RPMI8226 (cell line): Measurements from ENCODE around the gene EHBP1.
A peak's percentile ranks its signal among the peaks of the same experiment; 100 is the strongest.
"Not testable (repeated sequence)": the region's sequence is repeated elsewhere in the genome, so short reads cannot be mapped to it uniquely, and the experiment has no call there.

ENCODE experiments used
- DNase-seq: peaks from one replicate; pipeline ENCODE4 v3.0.0-alpha.2; 2015

Gene EHBP1

DNA sequence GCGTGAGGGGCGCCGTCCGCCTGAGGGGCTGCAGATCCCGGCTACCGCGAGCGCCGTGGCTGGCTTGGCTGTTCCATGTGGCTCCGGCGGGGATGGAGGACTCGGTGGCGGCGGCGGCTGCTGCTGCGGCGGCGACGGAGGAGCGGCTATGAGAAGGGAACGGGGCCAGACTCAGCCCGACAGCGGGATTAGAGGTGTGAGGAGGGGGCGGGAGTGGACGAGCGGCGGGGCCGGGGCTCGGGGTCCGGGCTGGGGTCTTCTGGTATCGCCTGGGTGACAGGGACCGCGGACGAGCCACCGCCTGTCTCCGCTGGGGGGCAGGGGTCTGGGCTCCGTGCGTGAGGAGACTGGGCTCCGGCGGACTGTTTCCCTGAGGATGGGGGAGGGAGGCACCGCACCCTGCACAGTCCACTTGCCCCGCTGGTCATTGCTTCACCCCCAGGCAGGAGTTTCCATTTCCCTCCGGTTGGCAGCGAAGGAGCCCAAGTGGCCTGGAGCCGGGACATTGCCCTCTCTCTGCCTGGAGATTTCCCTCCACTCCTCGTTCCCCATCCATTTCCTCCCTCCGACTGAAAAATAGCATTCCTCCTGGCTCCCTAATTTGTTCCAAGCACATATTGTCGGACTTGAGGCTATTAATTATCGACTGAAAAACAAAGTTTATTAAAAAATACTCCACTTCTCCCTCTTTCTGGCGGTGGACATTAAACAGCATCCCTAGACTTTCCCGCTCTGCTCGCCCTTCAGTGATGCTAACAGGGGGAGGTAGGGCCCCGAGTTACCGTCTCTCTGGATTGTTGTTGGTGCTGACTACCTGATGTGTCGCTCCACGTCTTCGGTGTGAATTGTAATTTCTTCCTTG, 577 bp downstream of the EHBP1 start:
- DNase-seq: peak; percentile 61

DNA sequence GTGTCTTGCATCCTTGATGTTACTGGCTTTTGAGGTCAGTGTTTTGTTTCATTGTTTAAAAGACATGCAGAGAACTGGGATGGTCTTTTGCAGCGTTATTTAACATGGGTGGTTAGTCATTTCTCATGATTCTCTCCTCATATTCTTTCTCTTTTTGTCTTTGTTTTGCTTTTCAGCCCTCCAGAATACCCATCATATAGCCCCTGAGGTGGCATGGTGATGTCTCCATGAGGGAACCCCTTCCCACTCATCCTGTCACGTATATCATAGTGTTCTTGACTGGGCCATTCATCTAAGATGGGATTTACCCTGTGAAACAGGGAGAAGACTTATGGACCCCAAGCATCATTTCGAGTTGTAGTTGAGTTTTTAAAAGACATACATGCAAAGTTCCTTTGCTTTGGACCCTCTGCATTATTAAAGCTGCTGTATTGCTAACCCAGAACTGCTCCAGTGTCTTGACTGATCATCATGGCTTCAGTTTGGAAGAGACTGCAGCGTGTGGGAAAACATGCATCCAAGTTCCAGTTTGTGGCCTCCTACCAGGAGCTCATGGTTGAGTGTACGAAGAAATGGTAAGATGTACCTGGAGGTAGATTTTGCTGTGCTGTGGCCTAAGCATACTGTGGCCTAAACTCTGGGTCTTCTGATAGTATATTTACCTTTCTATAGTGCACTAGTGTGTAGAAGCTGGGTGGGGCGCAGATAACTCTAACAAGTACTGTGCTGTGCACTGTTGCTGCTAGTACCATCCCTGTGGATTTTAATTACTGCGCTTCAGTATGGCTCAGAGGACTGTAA, 1.4 kb downstream of the EHBP1 start:
- DNase-seq: no peak

DNA sequence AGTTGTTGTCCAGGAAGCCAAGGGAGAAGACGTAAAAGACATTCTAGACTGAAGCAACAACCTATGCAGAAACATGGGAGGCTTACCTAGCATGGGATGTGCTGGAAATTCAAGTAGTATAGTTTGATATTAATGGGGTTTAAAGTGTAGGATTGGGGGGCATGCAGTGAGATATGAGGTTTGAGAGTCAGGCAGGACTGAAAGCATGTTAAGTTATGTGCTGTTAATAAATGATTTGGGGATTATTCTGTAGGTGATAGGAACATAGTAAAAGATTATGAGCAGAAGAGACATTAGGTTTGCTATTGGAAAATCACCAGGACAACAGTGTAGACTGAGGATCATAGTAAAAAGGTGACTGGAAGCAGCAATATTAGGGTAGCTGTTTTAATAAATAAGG, 3.2 kb downstream of the EHBP1 start:
- no peak for DNase-seq

DNA sequence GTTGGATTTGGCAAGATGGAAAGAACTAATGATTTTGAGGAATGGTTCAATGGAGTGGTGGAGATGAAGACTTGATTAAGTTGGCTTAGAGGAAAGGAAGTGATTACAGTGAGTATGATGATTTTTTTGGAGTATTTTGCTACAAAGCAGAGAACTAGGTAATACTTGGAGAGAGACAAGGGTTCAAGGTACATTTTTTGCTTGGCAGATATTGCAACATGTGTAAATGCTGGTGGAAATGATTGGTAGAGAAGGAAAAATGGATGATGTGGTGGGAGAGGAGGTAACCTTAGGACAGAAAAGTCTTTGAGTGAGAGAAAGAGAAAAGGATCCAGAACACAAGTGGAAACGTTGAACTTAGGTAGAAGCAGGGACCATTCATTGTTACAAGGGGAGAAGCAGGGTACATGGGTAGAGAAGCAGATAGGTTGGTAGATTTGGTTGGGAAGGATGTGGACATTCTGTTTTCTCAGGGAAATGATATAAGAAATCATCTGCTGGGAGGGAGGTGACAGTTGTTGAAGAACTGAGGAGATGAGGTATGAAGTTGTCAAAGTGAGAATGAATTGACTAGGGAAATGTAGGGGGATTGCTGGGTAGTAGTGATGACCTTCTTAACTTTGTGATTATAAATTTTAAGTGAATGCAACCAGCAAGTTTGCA, 6.5 kb downstream of the EHBP1 start:
- DNase-seq: no peak

DNA sequence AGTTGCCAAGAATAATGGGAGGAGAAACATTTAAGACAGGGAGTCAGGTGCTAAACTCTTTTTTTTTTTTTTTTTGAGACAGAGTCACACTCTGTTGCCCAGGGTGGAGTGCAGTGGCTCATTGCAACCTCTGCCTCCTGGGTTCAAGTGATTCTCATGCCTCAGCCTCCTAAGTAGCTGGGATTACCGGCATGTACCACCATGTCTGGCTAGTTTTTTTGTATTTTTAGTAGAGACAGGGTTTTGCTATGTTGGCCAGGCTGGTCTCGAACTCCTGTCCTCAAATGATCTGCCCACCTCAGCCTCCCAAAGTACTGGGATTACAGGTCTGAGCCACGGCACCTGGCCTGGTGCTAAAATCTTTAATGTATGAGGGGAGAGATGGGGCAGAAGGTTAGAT, 7.7 kb downstream of the EHBP1 start:
- DNase-seq: not testable (repeated sequence)

DNA sequence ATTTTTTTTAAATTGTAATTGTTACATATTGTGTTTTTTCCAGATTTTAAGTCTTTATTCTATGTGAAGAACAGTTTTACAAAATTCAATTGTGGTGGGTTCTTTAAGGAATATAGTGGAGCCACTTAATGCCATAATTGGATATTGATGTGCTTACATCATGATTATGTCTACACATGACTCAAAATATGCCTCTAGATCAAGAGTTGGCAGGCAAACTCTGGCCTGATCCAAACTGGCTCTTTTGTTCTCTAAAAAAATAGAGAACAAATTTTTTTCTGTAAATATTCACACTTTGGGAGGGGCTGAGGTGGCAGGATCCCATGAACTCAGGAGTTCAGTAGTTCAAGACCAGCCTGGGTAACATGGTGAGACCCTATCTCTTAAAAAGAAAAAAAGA, 8.3 kb downstream of the EHBP1 start:
- DNase-seq: no peak

DNA sequence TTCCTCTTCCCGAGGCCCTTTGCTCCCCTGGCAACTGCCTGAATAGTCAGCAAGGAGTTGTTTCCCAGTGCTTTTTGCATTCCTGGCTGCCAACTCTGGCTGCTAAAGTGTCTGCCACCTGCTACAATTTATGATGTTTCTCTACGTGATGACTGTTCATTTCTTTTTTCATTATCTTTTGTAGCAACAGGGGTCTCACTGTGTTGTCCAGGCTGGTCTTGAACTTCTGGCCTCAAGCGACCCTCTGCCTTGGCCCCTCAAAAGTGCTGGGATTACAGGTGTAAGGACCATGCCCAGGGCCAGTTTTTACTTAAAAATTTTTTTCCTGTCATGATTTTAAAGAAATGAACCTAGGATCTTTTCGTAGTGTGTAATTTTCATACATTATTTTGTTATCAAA, 11.3 kb downstream of the EHBP1 start:
- DNase-seq: no peak

DNA sequence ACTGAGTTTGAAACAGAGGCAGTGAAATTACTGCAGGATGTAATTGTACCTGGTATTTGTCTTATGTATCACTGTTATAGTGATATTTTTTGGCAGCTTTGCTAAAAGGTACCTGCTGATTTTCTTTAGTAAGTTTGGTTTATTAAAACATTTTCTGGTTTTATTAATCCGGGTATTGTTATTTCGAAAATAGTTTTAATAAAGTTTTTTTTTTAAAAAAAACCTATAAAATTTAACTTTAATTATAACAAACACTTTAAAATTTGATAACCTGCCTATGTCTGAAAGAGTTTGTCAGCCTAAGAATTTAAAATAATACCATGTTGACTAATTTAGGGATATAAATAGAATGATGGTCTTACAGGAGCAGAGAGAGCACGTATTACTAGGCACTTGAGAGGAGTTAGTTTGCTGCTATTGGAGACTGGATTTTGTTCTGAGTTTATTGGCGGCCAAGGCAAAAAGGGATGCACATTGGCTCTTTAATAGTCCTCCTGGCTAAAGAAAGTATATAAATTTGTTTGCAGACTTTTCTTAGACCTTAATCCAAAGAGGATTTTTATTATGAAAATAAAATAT, 12.1 kb downstream of the EHBP1 start:
- no peak for DNase-seq

DNA sequence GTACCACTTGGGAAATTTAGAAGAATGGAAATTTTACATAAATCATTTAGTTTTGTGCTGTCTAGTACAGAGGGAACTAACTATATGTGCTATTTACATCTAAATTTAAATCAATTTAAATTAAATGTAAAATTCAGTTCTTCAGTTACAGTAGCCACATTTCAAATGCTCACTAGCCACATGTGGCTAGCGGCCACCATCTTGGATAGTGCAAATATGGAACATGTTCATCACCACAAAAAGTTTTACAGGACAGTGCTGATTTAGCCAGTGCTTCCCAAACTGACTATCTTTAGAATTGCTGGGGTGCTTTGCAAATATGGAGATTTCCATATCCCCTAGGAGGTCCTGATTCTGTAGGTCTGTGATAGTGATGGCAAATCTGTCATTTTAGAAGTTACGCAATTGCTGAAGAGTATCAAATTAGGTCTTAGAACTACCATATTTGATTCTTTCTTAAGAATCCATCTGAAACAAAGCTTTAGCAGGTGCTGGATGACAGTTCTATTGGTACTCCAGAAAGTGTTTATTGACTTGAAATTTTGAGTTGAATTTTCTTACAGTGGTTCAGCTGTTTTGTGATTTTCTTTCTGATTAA, 12.8 kb downstream of the EHBP1 start:
- DNase-seq: no peak

DNA sequence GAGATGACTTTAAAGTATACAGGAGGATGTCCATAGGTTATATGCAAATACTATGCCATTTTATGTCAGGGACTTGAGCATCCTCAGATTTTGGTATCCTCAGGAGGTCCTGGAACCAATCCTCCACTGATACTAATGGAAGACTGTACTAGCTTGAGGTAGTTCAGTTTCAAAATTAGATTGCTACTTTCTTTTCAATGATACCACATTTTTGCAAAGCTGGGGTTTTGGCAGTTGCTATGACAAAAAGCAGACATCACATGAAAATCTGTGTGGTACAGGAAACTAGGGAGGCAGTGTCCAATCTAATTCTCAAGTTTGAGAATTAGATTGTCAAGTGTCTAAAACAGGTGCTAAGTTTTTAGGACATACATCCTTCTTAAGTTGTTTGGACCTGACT, 14.2 kb downstream of the EHBP1 start:
- no peak for DNase-seq

DNA sequence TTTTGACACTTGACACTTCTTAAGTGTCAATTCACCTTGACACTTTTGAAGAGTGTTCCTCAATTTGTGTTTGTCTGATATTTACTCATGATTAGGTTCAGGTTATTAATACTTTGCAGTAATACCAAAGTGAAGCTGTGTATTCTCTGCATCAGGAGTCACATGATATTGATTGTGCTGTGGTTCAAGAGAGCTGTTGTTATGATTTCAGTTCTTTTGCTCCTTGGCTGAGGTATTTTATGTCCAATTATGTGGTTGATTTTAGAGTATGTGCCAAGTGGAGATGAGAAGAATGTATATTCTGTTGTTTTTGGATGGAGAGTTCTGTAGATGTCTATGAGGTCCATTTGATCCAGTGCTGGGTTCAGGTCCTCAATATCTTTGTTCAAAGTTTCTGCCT, 17.2 kb downstream of the EHBP1 start:
- no peak for DNase-seq

DNA sequence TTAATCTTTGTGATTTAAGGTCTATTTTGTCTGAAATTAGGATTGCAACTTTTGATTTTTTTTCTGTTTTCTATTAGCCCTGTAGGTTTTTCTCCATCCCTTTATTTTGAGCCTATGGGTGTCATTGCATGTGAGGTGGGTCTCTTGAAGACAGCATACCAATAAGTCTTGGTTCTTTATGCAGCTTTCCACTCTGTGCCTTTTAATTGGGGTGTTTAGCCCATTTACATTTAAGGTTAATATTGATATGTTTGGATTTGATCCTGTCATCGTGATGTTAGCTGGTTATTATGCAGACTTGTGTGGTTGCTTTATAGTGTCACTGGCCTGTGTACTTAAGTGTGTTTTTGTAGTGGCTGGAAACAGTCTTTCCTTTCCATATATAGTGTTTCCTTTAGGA, 17.7 kb downstream of the EHBP1 start:
- no peak for DNase-seq

DNA sequence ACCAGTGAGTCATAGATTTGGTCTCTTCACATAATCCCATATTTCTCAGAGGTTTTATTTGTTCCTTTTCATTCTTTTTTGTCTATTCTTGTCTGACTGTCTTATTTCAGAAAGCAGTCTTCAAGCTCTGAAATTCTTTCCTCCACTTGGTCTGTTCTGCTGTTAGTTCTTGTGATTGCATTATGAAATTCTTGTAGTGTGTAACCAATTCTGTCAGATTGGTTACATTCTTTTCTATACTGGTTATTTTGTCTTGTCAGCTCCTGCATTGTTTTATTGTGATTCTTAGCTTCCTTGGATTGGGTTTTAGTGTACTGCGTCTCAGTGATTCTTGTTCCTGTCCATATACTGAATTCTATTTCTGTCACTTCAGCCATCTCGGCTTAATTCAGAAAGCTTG, 18.6 kb downstream of the EHBP1 start:
- no peak for DNase-seq

DNA sequence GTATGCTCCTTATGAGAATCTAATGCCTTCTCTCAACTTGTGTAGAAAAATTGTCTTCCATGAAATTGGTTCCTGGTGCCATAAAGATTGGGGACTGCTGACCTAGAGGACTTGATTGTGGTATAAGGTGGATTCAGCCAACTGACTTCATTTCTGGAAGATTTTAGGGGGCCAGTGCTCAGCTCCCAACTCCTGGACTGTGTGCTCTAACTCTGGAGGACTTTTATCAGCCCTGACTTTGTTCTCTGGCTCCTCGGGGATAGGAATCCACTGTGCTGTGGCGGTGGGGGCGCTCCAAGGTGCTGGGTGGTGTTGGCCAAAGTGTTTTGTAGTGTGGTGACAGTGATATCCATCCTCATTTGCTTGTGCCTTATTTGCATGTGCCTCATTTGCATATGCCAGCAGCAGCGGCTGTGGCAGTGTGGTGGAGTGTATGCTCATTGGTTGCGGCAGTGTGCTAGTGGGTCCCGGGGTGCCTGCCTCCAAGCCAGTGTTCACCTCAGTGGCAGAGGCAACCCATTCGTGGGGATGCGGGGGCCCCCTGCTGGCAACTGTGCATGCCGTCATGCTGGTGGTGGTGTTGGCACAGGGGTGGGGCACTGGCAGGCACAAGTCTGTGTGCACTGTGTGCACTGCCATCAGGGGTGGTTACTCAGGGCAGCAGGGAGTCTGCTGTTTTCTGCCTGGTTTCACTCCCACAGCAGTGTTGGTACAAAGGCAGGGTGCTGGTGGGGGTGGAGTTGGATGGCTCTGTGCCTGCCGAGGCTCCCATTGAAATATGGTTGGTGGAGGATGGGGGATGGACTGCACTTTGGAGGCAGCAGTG, 19.6 kb downstream of the EHBP1 start:
- peak; percentile 26 for DNase-seq

DNA sequence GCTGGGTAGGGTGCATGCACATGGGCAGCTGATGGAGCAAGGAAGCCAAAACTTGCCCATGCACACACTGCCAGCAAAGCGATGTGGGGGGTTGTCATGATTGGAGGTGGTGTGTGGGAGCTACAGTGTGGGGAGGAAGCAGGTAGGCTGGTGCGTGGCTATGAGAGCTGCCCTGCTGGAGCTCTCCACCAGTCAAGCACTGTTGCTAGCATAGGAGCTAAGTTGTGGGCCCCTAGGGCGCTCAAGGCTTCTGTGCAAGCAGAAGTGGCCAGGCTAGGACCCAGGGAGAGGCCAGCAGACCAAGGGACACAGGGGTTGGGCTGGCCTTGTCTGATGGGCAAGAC, 20.2 kb downstream of the EHBP1 start:
- no peak for DNase-seq

DNA sequence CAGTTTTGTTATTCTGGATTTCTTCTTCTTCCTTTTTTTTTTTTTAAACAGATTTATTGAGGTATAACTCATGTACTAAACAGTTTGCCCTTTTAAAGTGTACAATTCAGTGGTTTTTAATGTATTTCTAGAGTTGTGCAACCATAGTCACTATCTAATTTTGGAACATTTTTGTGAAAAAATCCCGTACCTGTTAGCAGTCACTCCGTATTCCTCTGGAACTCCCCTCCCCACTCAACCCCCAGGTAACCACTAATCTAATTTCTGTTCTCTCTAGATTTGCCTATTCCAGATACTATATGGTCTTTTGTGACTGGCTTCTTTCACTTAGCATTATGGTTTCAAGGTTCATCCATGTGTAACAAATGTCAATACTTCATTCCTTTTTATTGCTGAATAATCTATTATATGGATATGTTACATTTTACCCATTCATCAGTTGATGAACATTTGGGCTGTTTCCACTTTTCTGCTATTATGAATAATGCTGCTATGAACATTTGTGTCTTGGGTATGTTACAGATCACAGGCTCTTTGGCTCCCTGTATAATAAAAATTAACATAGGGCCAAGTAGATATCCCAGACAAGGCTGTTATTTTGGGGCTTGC, 21.9 kb downstream of the EHBP1 start:
- no peak for DNase-seq

DNA sequence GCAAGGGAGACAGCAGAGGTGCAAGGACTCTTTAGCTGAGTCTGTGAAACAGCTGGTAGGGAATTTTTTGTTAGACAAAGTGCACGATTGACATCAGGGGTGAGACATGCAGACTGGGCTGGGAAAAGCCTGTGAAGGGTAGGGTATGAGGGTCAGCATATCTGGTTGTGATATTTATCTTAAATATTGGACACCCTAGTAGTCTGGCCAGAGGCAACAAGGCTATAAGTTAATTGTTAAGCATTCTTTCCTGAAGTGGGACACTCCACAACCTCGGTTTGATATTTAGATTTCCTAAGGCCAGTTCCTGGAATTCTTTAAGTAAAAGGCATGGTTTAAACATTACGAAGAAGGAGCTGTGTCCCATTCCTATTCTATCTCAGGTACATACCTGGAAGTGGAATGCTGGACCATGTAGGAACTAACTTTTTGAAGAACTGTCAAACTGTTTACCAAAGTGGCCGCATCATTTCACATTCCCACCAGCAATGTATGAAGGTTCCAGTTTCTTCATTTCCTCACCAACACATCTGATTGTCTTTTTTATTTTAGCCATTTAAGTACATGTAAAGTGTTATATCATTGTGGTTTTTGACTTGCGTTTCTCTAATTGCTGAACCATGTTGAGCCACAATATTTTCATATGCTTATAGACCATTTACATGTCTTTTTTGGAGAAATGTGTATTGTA, 22.5 kb downstream of the EHBP1 start:
- DNase-seq: no peak

DNA sequence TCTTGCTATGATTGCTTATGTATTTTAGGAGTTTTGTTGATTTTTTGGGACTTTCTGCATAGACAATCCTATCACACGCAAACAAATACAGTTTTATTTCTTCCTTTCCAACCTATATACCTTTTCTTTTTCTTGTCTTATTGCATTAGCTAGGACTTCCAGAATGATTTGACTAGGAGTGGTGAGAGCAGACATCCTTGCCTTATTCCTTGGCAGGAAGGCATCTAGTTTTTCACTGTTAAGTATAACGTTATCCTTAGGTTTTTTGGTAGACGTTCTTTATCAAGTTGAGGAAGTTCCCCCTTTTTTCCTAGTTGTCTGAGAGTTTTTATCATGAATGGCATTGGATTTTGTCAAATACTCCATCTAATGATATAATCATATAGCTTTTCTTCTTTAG, 25.8 kb downstream of the EHBP1 start:
- no peak for DNase-seq

DNA sequence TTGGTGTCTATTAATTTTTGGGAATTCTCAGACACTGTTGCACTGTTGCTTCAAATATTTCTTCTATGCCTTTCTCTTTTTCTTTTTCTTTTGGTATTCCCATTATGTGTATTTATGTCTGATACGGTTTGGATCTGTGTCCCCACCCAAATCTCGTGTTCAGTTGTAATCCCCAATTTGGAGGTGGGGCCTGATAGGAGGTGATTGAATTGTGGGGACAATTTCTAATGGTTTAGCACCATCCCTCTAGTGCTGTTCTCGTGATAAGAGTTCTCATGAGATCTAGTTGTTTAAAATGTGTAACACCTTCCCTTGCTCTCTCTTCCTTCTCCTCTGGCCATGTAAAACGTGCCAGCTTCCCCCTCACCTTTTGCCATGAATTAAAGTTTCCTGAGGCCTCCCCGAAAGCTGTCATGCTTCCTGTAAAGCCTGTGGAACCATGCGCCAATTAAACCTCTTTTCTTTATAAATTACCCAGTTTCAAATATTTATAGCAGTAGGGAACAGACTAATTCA, 26.8 kb downstream of the EHBP1 start:
- no peak for DNase-seq

DNA sequence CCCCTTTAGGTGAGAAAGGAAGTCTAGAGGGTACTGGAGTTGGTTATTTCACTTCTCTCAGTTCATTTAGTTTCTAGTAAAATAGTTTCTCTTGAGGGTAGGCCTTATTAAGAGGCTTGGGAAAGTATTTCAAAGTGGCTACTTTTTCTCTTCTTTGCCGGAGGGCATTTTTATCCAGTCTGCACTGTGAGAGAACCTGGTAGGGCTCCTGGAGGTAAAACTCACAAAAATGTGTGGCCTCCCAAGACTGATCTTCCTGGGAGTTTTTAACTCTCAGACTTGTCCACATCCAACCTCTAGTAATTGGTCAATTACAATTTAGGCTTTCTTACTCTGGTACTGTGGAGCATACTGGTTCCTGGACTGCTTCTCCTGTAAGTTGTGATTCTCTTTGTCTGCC, 28.0 kb downstream of the EHBP1 start:
- DNase-seq: no peak
